IPS-NIHi7 (cell line): Measurements from ENCODE around the gene PRKCE.

Experiments used
- DNase-seq: peaks from one replicate; pipeline ENCODE4 v3.0.0; 2012; ENCODE audit warnings: mixed read lengths; ENCODE audit errors: extremely low spot score

Gene PRKCE

GRCh38 chr2:45859682-45860081, 208.2 kb downstream of the PRKCE start:
- no peak for DNase-seq

DNA sequence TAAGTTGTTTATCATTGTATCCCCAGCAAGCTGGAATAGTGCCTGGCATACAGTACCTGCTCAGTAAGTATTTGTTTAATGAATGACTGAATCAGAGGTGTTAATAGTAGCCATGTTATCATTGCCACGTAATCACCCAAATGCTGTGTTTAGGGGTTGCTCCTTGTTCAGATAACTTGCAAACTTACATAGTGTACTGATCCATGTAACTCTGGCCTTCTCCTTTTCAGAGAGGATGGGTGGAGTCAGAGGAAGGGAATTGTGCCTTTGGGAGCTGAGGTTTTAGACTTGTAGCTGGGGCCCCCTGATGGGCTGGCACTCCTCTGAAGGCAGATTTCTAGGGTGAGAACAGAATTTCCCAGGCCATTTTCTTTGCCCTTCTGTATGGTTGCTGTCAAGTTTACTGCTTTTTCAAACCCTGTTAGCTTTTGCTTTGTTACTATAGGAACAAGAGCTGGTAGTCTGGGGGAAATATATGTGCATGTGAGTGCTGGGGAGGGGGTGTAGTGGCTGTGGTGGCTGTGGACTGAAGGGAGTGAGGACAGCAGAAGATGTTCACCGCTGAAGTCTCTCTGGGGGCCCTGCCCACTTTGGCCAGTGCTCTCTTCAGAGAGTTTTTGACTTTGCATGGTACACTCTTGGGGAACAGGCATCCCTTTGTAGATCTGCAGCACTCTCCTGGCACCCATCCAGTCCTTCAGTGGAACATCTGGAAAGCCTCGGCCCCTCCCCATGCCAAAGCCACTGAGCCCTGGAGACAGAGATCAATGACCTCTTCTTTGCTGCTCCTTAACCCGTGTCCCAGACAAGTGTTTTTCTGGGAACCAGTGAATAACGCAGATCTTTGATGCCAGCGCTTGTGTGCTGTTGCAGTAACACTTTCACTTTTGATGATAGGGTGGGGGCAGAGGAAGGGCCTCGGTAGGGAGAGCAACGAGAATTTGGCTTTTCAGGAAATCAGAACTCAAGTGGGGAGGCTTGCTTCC, 209.0 kb downstream of the PRKCE start:
- no peak for DNase-seq

DNA sequence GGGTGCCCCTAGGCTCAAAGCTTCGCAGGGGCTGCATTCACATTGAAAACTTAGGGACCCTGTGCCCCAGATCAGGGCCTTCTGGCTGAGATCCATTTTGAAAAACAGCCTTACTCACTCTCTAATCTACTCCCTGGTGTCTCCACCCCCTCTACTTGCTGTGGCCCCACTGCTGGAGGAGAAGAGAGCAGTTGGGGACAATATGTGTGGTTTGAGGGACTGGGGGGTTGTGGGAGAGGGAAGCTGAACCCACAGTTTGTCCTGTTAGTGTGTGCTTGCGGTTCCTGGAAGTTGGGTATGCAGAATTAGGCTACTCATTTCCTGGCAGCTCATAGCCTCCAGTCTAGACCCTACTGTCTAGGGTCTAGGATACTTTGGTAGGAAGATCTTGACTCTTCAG, 211.4 kb downstream of the PRKCE start:
- DNase-seq = no peak

DNA sequence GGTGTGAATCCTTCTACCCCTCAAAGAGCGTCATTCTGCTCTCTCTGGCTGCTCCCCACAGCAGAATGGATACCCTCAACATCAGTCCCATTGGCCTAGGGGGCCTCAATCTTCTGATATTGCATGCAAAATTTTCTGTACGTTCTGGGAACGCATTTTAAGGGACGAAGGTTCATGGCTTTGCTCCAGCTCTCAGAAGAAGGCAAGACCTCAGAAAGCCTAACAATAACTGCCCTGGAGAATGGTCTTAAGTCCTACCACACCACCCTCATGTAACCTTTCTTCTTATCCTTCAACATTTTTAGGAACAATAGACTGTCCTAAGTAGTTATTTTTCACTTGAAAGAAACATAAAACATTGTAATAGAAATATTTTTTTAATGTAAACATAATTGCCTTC, 212.6 kb downstream of the PRKCE start:
- DNase-seq = no peak

- no peak for DNase-seq
These were observed 215.9 kb downstream of the PRKCE start for GRCh38 chr2:45867349-45867748.

DNA sequence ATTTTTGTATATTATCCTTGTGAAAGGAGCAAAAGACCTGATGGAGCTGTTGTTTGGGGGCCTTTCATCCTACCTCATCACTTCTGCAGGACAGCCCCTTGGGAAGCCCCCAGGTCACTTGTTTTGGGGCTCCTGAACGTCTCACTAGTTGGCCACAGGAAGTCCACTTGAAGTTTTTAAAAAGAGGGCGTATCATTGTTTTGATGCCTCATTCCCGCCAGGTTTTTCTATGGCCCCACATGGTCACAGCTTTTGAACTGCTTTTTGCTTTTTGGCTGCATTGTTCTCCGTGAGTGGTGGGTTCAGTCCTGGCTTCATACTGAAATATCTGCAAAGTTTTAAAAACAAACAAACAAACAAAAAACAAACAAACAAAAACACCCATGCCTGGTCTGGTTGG, 216.3 kb downstream of the PRKCE start:
- DNase-seq = no peak

- DNase-seq = no peak
These were observed 217.7 kb downstream of the PRKCE start for GRCh38 chr2:45869165-45869501.

DNA sequence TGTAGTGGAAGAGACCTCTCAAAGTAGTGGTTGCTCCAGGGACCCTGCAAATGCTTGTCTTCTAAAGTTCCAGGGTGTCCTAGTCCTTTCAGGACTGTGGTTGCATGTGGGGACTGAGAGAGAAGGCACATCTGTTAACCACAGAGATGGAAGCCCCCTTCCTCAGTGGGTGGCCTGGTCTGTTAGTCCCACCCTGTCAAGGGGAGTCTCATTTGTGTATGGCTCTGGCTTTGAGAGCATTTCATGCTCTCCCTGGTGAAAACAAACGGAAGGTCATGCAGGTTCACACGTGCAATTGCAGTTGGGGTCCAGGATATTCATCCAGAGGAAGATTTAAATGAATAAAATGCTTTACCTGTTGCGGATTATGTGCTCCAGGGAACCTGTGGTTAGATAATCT, 219.6 kb downstream of the PRKCE start:
- DNase-seq = no peak

DNA sequence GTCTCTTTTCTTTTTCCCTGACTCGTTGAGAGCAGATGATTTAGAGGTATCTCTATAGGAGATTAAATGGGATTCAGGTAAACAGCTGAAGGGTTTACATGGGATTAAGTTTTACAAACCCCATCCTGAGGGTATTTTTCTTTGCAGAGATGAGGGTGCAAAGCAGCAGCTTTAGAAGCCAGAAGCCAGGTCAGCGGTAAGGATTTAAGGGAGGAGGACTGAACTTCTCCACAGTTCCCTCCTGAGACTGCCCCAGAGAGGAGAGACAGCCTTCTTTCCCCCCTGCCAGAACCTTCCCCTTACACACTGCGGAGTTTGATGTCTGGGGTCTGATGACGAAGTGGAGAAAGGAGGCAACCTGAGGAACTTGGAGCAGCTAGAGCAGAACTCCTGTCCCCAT, 220.1 kb downstream of the PRKCE start:
- no peak for DNase-seq

GRCh38 chr2:45872211-45872610, 220.7 kb downstream of the PRKCE start:
- DNase-seq = no peak

DNA sequence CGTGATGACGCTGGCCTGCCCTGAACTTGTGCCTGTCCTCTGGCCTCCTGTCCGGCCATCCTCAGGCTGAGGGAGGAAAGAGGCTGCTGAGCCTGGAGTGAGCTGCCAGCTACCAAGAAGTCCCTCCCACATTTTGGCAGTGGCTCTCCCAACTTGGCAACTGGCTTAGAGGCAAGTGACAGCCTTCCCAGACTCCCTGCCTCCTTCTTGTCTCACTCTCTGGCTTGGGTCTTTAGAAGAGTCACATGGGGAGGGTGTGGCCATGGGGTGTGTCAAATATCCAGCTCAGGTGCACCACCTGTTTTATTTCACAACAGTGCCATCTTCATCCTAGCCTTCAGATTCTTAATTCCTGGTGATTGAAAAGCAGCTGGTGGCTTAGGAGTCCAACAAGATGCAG, 222.9 kb downstream of the PRKCE start:
- DNase-seq = no peak

DNA sequence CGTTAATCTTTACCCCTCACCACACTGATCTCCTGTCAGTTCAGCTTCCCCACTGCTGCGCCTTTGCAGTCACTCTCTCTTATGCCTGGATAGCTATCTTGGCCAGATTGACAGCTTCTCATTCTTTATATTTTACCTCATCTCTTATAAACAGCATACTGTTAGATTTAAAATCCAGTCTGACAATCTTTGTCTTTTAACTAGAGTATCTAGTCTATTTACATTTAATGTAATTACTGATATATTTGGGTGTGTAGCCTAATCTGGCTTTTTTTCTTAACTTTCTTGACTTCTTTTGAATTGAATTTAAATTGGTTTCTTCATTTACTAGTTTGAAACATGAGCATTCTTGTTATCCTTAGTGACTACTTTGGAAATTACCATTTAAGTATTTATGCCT, 225.1 kb downstream of the PRKCE start:
- no peak for DNase-seq

DNA sequence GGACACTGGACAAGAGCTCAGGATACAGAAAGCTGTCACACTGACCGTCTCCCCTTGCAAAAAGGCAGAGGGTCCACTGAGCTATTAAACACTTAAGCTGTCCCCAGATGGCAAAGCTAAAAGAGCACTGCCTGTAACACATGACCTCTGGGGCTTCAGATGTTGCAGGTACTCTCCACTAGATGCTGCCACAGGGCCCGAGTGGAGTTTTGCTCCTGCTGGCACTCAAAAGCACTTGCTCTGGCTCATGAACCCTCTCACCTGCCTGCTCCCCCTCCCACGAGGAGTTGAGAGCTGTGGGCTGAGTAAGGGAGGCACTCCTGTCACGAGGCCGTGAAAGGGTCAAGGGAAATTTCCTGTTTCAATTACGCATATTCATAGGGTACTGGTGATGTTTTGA, 227.9 kb downstream of the PRKCE start:
- DNase-seq = no peak

DNA sequence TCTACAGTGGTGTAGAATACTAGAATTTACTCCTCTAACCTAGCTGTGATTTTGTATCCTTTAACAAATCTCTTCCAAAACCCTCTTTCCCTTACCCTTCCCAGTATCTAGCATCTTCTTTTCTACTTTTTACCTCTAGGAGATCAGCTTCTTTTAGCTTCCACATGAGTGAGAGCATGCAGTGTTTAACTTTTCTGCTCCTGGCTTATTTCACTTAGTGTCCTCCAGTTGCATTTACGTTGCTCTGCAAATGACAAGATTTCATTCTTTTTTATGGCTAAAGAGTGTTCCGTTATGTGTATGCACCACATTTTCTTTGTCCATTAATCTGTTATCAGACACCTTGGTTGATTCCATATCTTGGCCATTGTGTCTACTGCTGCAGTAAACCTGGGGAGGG, 228.5 kb downstream of the PRKCE start:
- no peak for DNase-seq

DNA sequence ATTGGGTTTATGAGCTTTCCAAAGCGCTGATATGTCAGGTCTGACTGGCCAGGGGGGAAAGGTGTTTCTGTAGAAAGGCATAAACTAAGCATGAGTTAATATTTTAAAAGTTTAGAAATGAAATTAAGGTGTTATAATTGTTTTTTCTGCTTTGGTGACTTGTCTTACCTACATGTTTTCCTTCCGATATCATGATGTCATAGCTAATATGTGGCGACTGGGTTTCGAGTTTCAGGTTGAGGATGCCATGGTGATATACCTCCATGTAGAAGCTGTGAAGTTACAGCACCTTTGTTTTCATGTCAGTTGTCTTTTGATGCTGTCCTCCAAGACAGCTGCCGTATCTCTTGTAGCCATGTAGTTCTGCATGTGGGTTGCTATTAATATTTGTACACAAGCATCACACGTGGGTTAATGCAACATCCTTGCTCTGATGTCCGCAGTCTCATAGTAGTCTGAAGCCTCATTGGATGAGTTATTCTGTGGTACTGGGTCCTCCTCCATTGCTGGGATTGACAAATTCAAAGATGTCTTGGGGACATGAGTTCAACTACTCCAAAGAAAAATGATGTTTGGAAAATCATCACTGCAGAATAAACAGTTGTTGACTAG, 230.6 kb downstream of the PRKCE start:
- no peak for DNase-seq

DNA sequence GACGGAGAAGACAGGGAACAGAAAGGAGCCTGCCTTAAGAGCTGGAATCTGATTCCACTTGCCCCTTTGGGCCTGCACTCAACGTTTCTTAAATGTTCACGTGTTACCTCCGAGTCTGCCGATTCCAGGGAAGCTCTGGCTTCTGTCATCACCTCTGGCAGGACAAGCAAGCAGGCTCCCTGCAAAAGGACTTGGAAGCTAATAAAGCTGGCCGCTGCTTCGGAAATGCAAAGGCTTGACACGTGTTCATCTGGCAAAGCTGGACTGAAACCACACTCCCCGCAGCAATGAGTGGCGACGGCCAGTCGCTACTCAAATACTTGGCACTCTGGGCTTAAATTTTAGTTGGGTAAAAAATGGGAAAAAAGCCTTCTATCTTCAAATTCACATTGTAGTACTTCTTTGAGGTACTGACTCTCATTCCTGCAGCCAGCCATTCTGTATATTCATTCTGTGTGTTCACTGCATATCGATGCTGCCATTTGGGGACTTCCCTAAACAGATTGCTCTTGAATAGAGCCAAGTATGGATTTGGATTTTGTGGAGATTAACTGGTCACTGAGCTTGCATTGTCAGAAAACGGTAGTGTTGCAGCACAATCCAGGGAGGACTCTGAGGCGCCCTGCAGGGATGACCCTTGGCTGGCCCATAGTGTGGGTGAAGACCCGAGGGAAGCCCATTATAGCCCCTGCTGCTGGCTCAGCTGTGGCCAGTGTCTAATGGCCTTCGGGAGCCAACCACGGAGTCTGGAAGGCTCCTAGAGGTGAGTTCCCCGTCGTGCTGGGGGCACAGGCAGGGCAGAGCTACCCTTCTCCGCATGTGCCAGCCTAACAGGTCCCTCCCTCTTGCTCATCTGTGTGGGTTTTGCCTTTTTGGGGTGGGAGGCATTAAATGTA, 231.5 kb downstream of the PRKCE start:
- DNase-seq = no peak

DNA sequence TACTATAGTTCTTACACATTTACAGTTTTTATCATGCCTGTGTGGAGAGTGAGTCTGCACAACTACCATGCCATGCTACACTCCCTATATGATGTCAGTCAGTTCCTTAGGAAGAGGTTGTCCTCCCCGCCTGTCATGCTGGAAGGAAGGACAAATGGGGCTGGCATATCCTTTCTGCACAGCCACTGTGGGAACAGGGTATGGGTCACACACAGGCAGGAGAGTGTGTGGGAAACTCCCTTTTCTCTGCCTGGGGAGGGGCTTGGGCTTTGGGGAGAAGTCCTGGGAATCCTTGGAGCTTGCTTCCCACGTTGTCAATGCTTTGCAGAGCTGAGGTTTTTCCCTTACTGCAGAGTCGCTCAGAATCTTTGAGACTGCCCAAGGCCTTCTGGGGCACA, 232.1 kb downstream of the PRKCE start:
- no peak for DNase-seq

DNA sequence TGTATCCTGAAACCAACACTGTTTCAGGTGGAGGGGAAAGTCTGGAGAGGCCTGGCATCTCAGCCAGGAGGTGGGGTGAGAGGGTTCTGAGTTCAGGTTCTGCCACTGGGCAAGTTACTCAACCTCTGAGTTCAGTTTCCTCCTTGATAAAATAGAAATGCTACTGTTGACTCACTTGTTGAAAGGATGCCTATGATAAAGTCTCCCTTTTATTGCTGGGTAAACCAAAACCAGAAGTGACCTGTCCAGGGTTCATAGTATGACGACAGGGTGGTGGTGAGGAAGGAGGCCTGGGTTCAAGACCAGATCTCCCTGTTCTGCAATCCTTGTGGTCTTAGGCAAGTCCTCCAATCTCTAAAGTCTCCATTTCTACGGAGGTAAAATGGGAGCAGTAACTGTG, 232.7 kb downstream of the PRKCE start:
- no peak for DNase-seq

GRCh38 chr2:45885171-45885621, 233.7 kb downstream of the PRKCE start:
- no peak for DNase-seq

- no peak for DNase-seq
These were observed 234.7 kb downstream of the PRKCE start for GRCh38 chr2:45886171-45886663.

- DNase-seq = no peak
These were observed 236.7 kb downstream of the PRKCE start for GRCh38 chr2:45888167-45888566.

DNA sequence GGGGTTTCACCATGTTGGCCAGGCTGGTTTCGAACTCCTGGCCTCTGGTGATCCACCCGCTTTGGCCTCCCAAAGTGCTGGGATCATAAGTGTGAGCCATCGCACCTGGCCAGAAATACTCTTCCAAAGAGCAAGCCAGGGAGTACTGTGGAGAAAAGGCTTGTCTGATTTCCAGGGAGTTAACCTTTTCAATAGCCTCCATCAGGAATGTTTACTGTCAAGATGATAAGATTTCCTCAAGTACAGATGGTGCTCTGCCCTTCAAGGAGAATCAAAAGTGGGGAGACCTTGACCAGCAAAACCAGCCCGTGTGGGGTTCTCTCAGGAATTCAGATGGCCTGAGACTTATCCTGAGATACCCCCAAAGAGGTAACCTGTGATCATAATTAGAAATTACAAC, 237.2 kb downstream of the PRKCE start:
- no peak for DNase-seq
